Measurements from ENCODE around the gene SLC6A18. TPM values are rescaled to one million over a fixed set of nuclear protein-coding genes. Genes with fewer than 3 reads are reported as not detected.

Gene SLC6A18
- total and polyA plus RNA-seq, 2 of the 13 experiments (the other 11 are each of a cell fraction or from before 2014, with no cell fraction given) = not detected

DNA sequence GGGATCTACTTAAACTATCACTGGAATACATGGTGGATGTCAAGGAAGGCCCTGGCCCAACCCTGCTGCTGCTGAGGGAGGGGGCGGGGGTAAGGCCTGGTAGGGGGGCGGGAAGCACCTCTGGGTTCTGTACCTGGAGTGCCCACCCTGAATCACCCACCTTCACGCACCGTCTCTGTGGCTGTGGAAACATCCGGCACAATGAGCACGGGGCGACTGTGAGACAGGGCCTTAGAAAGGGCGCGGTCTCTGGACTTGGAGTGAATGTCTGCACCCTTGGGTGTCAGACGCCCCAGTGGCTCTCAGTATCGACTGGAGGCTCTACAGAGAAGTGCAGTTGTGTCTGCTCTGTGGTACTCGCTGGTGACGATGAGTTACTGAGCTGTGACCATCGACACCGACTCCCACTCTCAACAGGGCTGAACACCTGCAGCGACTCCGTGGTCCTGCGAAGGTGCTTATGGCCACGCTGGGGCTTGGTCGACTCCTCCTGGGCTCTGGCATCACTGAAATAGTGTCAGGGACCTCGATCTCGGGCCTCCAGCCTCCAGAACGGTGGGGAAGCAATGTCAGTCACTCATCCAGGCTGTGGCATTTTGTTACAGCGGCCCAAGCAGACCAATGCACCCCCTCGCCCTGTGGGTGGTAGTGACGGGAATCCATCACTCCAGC, 49.2 kb upstream of the SLC6A18 start:
- CTCF ChIA-PET (ENCODE audit: low intra/inter-chr PET ratio, low total read pairs) = no interaction called here
- in situ Hi-C loops (cut with HindIII; ENCODE audit: extremely low pct_ligation_motif_present, low pct_unique_long_range_greater_than_20kb) = loop anchor here (10.0 kb wide), 1 partner anchor 469 kb away; no protein-coding TSS in a partner anchor
- H3K4me2 ChIP-seq (ENCODE audit: low read depth, low read length) = no peak overlapping the region
- H3K36me3 ChIP-seq (replicated peaks in 1 of 2; ENCODE audit: control insufficient read depth in 1 of 2, insufficient read depth in 2 of 2, low read length in 2 of 2) = no peaks in the 10 kb centered on the region
- intact Hi-C loops (cut with micrococcal nuclease; ENCODE audit: unreplicated experiment) = no loop called here
- H3K4me3 ChIP-seq (replicated peaks in 1 of 3; ENCODE audit: insufficient read depth in 1 of 3, low read depth in 2 of 3, low read length in 3 of 3) = no peak overlapping the region
- H3K9ac ChIP-seq (ENCODE audit: insufficient read depth, low read depth, low read length) = no peak overlapping the region
- POLR2A ChIA-PET = no interaction called here
- peaks cover 0 to 6% of the 10 kb centered on the region in 2 experiments; a peak in 2 of 5 replicates for H3K27me3 ChIP-seq (ENCODE audit: control insufficient read depth in 1 of 2, insufficient read depth in 2 of 2, low read length in 2 of 2)
- H2AFZ ChIP-seq (ENCODE audit: low read length) = no peak overlapping the region
- no TSS peak for BruUV-seq (replicated peaks)
- ATAC-seq = no peak
- H3K4me1 ChIP-seq (ENCODE audit: insufficient read depth, low read length) = peaks cover 55% of the 10 kb centered on the region
- WGBS (ENCODE audit: low lambda C conversion rate) = 85% methylated on average over 12 of the region's 26 CpGs
- DNase-seq (ENCODE audit: low spot score) = no peak
- no peak for FAIRE-seq
- H3K9me3 ChIP-seq (ENCODE audit: low read length) = no peaks in the 10 kb centered on the region
- no peaks in the 10 kb centered on the region for H3K79me2 ChIP-seq (ENCODE audit: insufficient read depth, low read length)
- H4K20me1 ChIP-seq (ENCODE audit: insufficient read depth, low read length) = no peaks in the 10 kb centered on the region
- H3K27ac ChIP-seq (ENCODE audit: extremely low read length, insufficient read depth, low read length) = no peak overlapping the region
- no peak for TF ChIP-seq TOPORS (CRISPR knock-in tag; IDR thresholded peaks at IDR 0.05)
- peak; percentile 43; the same call in 1 of the 2 replicates for TF ChIP-seq NRL (CRISPR knock-in tag; IDR thresholded peaks at IDR 0.05; ENCODE audit: borderline replicate concordance)

DNA sequence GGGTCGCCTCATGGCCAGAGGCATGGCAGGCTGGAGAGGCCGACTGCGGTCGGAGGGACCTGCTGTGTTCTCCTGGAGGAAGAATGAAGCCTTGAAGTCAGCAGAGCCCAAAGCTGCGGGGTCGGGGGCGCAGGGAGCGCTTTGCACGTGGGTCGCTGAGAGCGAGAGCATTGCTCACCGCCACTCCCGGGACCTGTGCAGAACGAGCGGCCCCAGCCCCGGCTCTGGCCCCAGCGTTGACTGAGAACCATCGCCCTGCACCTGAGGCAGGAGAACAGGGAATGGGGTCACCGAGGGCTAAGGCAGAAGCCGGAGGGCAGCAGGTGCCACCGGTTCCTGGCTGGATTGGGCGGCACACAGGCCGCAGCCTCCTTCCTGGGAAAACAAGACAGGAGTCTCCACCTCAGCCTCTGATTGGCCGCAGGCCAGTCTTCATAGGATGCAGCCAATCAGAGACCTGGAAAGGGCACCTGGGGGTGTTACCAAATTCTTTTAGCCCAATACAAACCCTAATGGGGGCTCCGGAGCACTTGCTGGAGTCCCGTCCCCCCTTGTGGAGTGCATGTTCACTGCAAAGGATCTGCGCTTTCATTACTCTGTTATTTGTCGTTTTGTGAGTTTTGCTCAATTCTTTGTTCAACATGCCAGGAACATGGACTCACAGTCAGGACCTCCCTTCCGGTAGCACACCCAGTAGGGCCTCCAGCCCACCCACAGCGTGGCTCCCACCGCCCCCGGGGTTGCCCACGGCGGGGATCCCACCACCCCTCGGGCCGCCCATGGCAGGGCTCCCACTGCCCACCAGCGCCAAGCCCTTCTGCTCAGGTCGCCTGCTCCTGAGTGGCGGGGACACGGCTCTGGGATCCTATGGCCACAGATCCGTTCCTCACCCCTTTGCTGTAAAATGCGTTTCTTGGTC, 48.4 kb upstream of the SLC6A18 start:
- H3K36me3 ChIP-seq (replicated peaks in 1 of 2; ENCODE audit: control insufficient read depth in 1 of 2, insufficient read depth in 2 of 2, low read length in 2 of 2) = no peaks in the 10 kb centered on the region
- no peak overlapping the region for H3K9ac ChIP-seq (ENCODE audit: insufficient read depth, low read depth, low read length)
- ChIA-PET POLR2A (no interaction called here), CTCF (ENCODE audit: low intra/inter-chr PET ratio, low total read pairs) (no interaction called here)
- H3K4me3 ChIP-seq (replicated peaks in 1 of 3; ENCODE audit: insufficient read depth in 1 of 3, low read depth in 2 of 3, low read length in 3 of 3) = no peak overlapping the region
- FAIRE-seq = no peak
- no peak for DNase-seq (ENCODE audit: low spot score)
- in situ Hi-C loops (cut with HindIII; ENCODE audit: extremely low pct_ligation_motif_present, low pct_unique_long_range_greater_than_20kb) (loop anchor here (10.0 kb wide), 1 partner anchor 468 kb away; no protein-coding TSS in a partner anchor), intact Hi-C loops (cut with micrococcal nuclease; ENCODE audit: unreplicated experiment) (no loop called here)
- peaks cover 63% of the 10 kb centered on the region for H3K4me1 ChIP-seq (ENCODE audit: insufficient read depth, low read length)
- 92% methylated on average over 28 of the region's 42 CpGs for WGBS (ENCODE audit: low lambda C conversion rate)
- no peak overlapping the region for H3K27ac ChIP-seq (ENCODE audit: extremely low read length, insufficient read depth, low read length)
- TF ChIP-seq HNRNPH1 (optimal IDR thresholded peaks at IDR 0.05; ENCODE audit: low read depth, low read length) (no peak), NFYC (CRISPR knock-in tag; IDR thresholded peaks at IDR 0.05) (peak; percentile 62), U2AF2 (IDR thresholded peaks at IDR 0.05; ENCODE audit: low read depth, low read length) (no peak), YY1 (IDR thresholded peaks at IDR 0.05; ENCODE audit: insufficient read depth, insufficient replicate concordance, low read depth, low read length) (no peak), POLR2AphosphoS5 (IDR thresholded peaks at IDR 0.05; ENCODE audit: low read depth, low read length) (no peak), NRL (CRISPR knock-in tag; IDR thresholded peaks at IDR 0.05; ENCODE audit: borderline replicate concordance) (0 out of 2 replicates have a peak, but pooled peaks have one; percentile 2), CHD4 (IDR thresholded peaks at IDR 0.05; ENCODE audit: borderline replicate concordance, low read length) (no peak), ZNF615 (CRISPR knock-in tag; IDR thresholded peaks at IDR 0.05; ENCODE audit: borderline replicate concordance) (no peak), NFYB (CRISPR knock-in tag; IDR thresholded peaks at IDR 0.05) (peak; percentile 56)
- TF ChIP-seq, protein P1, sequence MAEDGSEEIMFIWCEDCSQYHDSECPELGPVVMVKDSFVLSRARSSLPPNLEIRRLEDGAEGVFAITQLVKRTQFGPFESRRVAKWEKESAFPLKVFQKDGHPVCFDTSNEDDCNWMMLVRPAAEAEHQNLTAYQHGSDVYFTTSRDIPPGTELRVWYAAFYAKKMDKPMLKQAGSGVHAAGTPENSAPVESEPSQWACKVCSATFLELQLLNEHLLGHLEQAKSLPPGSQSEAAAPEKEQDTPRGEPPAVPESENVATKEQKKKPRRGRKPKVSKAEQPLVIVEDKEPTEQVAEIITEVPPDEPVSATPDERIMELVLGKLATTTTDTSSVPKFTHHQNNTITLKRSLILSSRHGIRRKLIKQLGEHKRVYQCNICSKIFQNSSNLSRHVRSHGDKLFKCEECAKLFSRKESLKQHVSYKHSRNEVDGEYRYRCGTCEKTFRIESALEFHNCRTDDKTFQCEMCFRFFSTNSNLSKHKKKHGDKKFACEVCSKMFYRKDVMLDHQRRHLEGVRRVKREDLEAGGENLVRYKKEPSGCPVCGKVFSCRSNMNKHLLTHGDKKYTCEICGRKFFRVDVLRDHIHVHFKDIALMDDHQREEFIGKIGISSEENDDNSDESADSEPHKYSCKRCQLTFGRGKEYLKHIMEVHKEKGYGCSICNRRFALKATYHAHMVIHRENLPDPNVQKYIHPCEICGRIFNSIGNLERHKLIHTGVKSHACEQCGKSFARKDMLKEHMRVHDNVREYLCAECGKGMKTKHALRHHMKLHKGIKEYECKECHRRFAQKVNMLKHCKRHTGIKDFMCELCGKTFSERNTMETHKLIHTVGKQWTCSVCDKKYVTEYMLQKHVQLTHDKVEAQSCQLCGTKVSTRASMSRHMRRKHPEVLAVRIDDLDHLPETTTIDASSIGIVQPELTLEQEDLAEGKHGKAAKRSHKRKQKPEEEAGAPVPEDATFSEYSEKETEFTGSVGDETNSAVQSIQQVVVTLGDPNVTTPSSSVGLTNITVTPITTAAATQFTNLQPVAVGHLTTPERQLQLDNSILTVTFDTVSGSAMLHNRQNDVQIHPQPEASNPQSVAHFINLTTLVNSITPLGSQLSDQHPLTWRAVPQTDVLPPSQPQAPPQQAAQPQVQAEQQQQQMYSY (CRISPR knock-in tag; IDR thresholded peaks at IDR 0.05) = no peak
- TF ChIP-seq, protein P2, sequence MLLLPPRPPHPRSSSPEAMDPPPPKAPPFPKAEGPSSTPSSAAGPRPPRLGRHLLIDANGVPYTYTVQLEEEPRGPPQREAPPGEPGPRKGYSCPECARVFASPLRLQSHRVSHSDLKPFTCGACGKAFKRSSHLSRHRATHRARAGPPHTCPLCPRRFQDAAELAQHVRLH (CRISPR knock-in tag; IDR thresholded peaks at IDR 0.05; ENCODE audit: borderline replicate concordance, low read depth) = no peak
- peaks cover 0 to under 1% of the 10 kb centered on the region in 2 experiments; a peak in 1 of 5 replicates for H3K27me3 ChIP-seq (ENCODE audit: control insufficient read depth in 1 of 2, insufficient read depth in 2 of 2, low read length in 2 of 2)
- H3K4me2 ChIP-seq (ENCODE audit: low read depth, low read length) = no peak overlapping the region
- no peak overlapping the region for H2AFZ ChIP-seq (ENCODE audit: low read length)
- no peaks in the 10 kb centered on the region for H4K20me1 ChIP-seq (ENCODE audit: insufficient read depth, low read length)
- ATAC-seq = no peak
- no peaks in the 10 kb centered on the region for H3K9me3 ChIP-seq (ENCODE audit: low read length)
- no peaks in the 10 kb centered on the region for H3K79me2 ChIP-seq (ENCODE audit: insufficient read depth, low read length)
- BruUV-seq (replicated peaks) = no TSS peak

Data from HepG2 (cell line).